Caco-2 (cell line): ENCODE data around the gene NFATC2. TPM values are rescaled to one million over a fixed set of nuclear protein-coding genes. Genes with fewer than 3 reads are reported as not detected.

Experiments
- BruUV-seq: library from RNA; stranded (reverse); fragments of 400-500 nt; replicated peaks from 2 replicates; lab custom pipeline; 2021; lab: Mats Ljungman, UMichigan
- CTCF ChIA-PET: fragments of 300-600 bp; sonication (Branson Sonifier 250); formaldehyde crosslinking; loops from one replicate; lab custom pipeline; 2022; ENCODE audit warnings: antibody characterized with exemption; lab: Charles Lee
- POLR2A ChIA-PET: fragments of 300-600 bp; sonication (Branson Sonifier 250); formaldehyde crosslinking; loops from one replicate; lab custom pipeline; 2022; ENCODE audit warnings: antibody characterized with exemption; lab: Charles Lee
- DNase-seq, 2 experiments: peaks; one replicate each; pipeline versions ENCODE4 v3.0.0 to v3.0.0-alpha.2; 2020 to 2022
- H3K27me3 ChIP-seq: replicated peaks from 2 replicates; pipeline ENCODE4 v1.6.0; 2011; ENCODE audit warnings: low read length; ENCODE audit not compliant: control insufficient read depth, insufficient read depth
- H3K36me3 ChIP-seq: 2 replicates; pipeline ENCODE4 v1.5.1; 2011; ENCODE audit warnings: low read length; ENCODE audit not compliant: control insufficient read depth, insufficient read depth
- H3K4me1 ChIP-seq: fragments of 250-450 bp; sonication (Bioruptor Pico); 2 replicates; pipeline ENCODE4 v1.5.1; 2020; ENCODE audit warnings: mild to moderate bottlenecking
- H3K4me3 ChIP-seq: 2 replicates; pipeline ENCODE4 v1.5.1; 2011; ENCODE audit warnings: low read depth, mild to moderate bottlenecking, control low read depth, low read length
- H3K9me3 ChIP-seq: fragments of 250-450 bp; sonication (Bioruptor Pico); 2 replicates; pipeline ENCODE4 v1.5.1; 2020; ENCODE audit warnings: mild to moderate bottlenecking, moderate library complexity
- H3K27ac Mint-ChIP-seq: one replicate; pipeline ENCODE4 v1.8.0; 2022; ENCODE audit warnings: mixed read lengths; ENCODE audit not compliant: unreplicated experiment
- H3K27me3 Mint-ChIP-seq: one replicate; pipeline ENCODE4 v1.8.0; 2022; ENCODE audit warnings: mixed read lengths; ENCODE audit not compliant: insufficient read depth, unreplicated experiment
- H3K36me3 Mint-ChIP-seq: one replicate; pipeline ENCODE4 v1.8.0; 2022; ENCODE audit warnings: mild to moderate bottlenecking, mixed read lengths; ENCODE audit not compliant: insufficient read depth, unreplicated experiment
- H3K4me1 Mint-ChIP-seq: one replicate; pipeline ENCODE4 v1.8.0; 2022; ENCODE audit warnings: low read depth, mixed read lengths; ENCODE audit not compliant: unreplicated experiment
- H3K4me3 Mint-ChIP-seq: one replicate; pipeline ENCODE4 v1.8.0; 2022; ENCODE audit warnings: mild to moderate bottlenecking, moderate library complexity, mixed read lengths; ENCODE audit not compliant: unreplicated experiment
- H3K9me3 Mint-ChIP-seq: one replicate; pipeline ENCODE4 v1.8.0; 2022; ENCODE audit warnings: mixed read lengths; ENCODE audit not compliant: unreplicated experiment
- CTCF ChIP-seq, 2 experiments: fragments of 200-600 bp in 1 of 2; IDR thresholded peaks; 1 replicate in 1 of 2; 2 replicates in 1 of 2; pipeline versions ENCODE4 v1.5.1 to v1.8.0; 2011 to 2022; ENCODE audit warnings: antibody characterized with exemption in 1 of 2, control low read depth in 1 of 2, inconsistent platforms in 1 of 2, low read depth in 1 of 2, low read length in 1 of 2, mild to moderate bottlenecking in 1 of 2, moderate library complexity in 1 of 2; ENCODE audit not compliant: insufficient read depth in 1 of 2, severe bottlenecking in 1 of 2, unreplicated experiment in 1 of 2
- intact Hi-C: fragments of 100-400 bp; cut with micrococcal nuclease; formaldehyde crosslinking; loops from one replicate; pipeline ENCODE4 v1.10.0; 2022; ENCODE audit not compliant: unreplicated experiment
- total RNA-seq: library from RNA; stranded (reverse); gene quantifications from 2 replicates; pipeline ENCODE4 v1.2.3, GENCODE V29; 2022

NFATC2 gene
- total RNA-seq, 1 experiment from 2014 or later, result 20.8 TPM

- no peak for DNase-seq
- H3K36me3 ChIP-seq, result peaks cover 4% of the 10 kb centered on the region; the same call in 1 of the 2 replicates
- peaks cover 19% of the 10 kb centered on the region for H3K4me1 Mint-ChIP-seq
- H3K9me3 ChIP-seq, result no peaks in the 10 kb centered on the region
- BruUV-seq, result no TSS peak
- no peaks in the 10 kb centered on the region for H3K27me3 ChIP-seq
- ChIA-PET CTCF (interaction anchor here (0.6 to 1.3 kb wide), 2 partner anchors 54 to 438 kb away, joined by 3 read pairs; no protein-coding TSS in a partner anchor), POLR2A (no interaction called here)
- TF ChIP-seq CTCF (IDR thresholded peaks at IDR 0.05; ENCODE audit: insufficient read depth in 1 of 2, low read depth in 1 of 2, low read length in 1 of 2, severe bottlenecking in 1 of 2, unreplicated experiment in 1 of 2), result no peak
- no peak overlapping the region for H3K4me3 ChIP-seq
- no peak overlapping the region for H3K27ac Mint-ChIP-seq
- peaks cover 14% of the 10 kb centered on the region for H3K36me3 Mint-ChIP-seq
- H3K4me3 Mint-ChIP-seq, result no peak overlapping the region
- H3K27me3 Mint-ChIP-seq, result no peaks in the 10 kb centered on the region
- no peaks in the 10 kb centered on the region for H3K9me3 Mint-ChIP-seq
- 0 out of 2 replicates have a peak, but pooled peaks cover 3% of the 10 kb centered on the region for H3K4me1 ChIP-seq
- intact Hi-C loops, result no loop called here
Measured at GRCh38 chr20:51509208-51509607, 33.3 kb downstream of the NFATC2 start.

GRCh38 chr20:51508780-51509179, 33.7 kb downstream of the NFATC2 start:
- H3K4me3 Mint-ChIP-seq, result no peak overlapping the region
- H3K4me1 Mint-ChIP-seq, result peaks cover 19% of the 10 kb centered on the region
- BruUV-seq, result no TSS peak
- no peak for TF ChIP-seq CTCF (IDR thresholded peaks at IDR 0.05; ENCODE audit: insufficient read depth in 1 of 2, low read depth in 1 of 2, low read length in 1 of 2, severe bottlenecking in 1 of 2, unreplicated experiment in 1 of 2)
- H3K9me3 Mint-ChIP-seq, result no peaks in the 10 kb centered on the region
- H3K27ac Mint-ChIP-seq, result no peak overlapping the region
- POLR2A ChIA-PET, result interaction anchor here (0.5 kb wide), 1 partner anchor 27 kb away, joined by 3 read pairs; no protein-coding TSS in a partner anchor
- DNase-seq, result no peak
- peaks cover 14% of the 10 kb centered on the region for H3K36me3 Mint-ChIP-seq
- Histone ChIP-seq H3K4me3 (no peak overlapping the region), H3K36me3 (peaks cover 3% of the 10 kb centered on the region; the same call in 1 of the 2 replicates), H3K4me1 (0 out of 2 replicates have a peak, but pooled peaks cover 3% of the 10 kb centered on the region), H3K9me3 (no peaks in the 10 kb centered on the region), H3K27me3 (no peaks in the 10 kb centered on the region)
- H3K27me3 Mint-ChIP-seq, result no peaks in the 10 kb centered on the region
- intact Hi-C loops, result no loop called here
- CTCF ChIA-PET, result interaction anchor here (0.6 to 1.3 kb wide), 2 partner anchors 54 to 438 kb away, joined by 3 read pairs; no protein-coding TSS in a partner anchor

- CTCF ChIA-PET, result no interaction called here
- no TSS peak for BruUV-seq
Measured at GRCh38 chr20:51508158-51508557, 34.4 kb downstream of the NFATC2 start.

More at GRCh38 chr20:51508158-51508557, 34.4 kb downstream of the NFATC2 start:
- intact Hi-C loops, result no loop called here
- H3K27me3 ChIP-seq, result no peaks in the 10 kb centered on the region
- H3K36me3 ChIP-seq, result no peaks in the 10 kb centered on the region; the same call in 1 of the 2 replicates
- H3K4me3 ChIP-seq, result no peak overlapping the region
- no peaks in the 10 kb centered on the region for H3K9me3 ChIP-seq
- no peaks in the 10 kb centered on the region for H3K27me3 Mint-ChIP-seq
- 0 out of 2 replicates have a peak, but pooled peaks cover 3% of the 10 kb centered on the region for H3K4me1 ChIP-seq
- H3K4me1 Mint-ChIP-seq, result peaks cover 19% of the 10 kb centered on the region
- no peak for DNase-seq
- POLR2A ChIA-PET, result interaction anchor here (0.5 kb wide), 1 partner anchor 27 kb away, joined by 3 read pairs; no protein-coding TSS in a partner anchor
- peaks cover 14% of the 10 kb centered on the region for H3K36me3 Mint-ChIP-seq
- H3K4me3 Mint-ChIP-seq, result no peak overlapping the region
- TF ChIP-seq CTCF (IDR thresholded peaks at IDR 0.05; ENCODE audit: insufficient read depth in 1 of 2, low read depth in 1 of 2, low read length in 1 of 2, severe bottlenecking in 1 of 2, unreplicated experiment in 1 of 2), result no peak
- H3K9me3 Mint-ChIP-seq, result no peaks in the 10 kb centered on the region
- no peak overlapping the region for H3K27ac Mint-ChIP-seq
